ENCODE data around the gene TMEM184B.

TMEM184B gene

GRCh38 chr22:38295863-38296262 lies 23.1 kb upstream of the TMEM184B start:
- H3K27ac ChIP-seq, result no peak overlapping the region
- TF ChIP-seq CTCF (IDR thresholded peaks at IDR 0.05) (no peak), ZFX (IDR thresholded peaks at IDR 0.05; ENCODE audit: borderline replicate concordance) (no peak)

GRCh38 chr22:38295339-38295738 lies 22.5 kb upstream of the TMEM184B start:
- no peak overlapping the region for H3K27ac ChIP-seq
- TF ChIP-seq ZFX (IDR thresholded peaks at IDR 0.05; ENCODE audit: borderline replicate concordance), result no peak
- no peak for TF ChIP-seq CTCF (IDR thresholded peaks at IDR 0.05)

- TF ChIP-seq ZFX (IDR thresholded peaks at IDR 0.05; ENCODE audit: borderline replicate concordance), result no peak
- TF ChIP-seq CTCF (IDR thresholded peaks at IDR 0.05), result no peak
Measured at GRCh38 chr22:38294193-38294592, 21.4 kb upstream of the TMEM184B start.

GRCh38 chr22:38292694-38293093 lies 19.9 kb upstream of the TMEM184B start:
- H3K27ac ChIP-seq, result no peak overlapping the region
- TF ChIP-seq ZFX (IDR thresholded peaks at IDR 0.05; ENCODE audit: borderline replicate concordance), result no peak
- TF ChIP-seq CTCF (IDR thresholded peaks at IDR 0.05), result no peak

More at GRCh38 chr22:38294193-38294592, 21.4 kb upstream of the TMEM184B start:
- no peak overlapping the region for H3K27ac ChIP-seq

- 0 out of 2 replicates have a peak overlapping the region, but pooled peaks have one; percentile 7 for H3K27ac ChIP-seq
Measured at GRCh38 chr22:38291201-38291777, 18.5 kb upstream of the TMEM184B start.

GRCh38 chr22:38290347-38290746 lies 17.5 kb upstream of the TMEM184B start:
- no peak for TF ChIP-seq ZFX (IDR thresholded peaks at IDR 0.05; ENCODE audit: borderline replicate concordance)
- H3K27ac ChIP-seq, result no peak overlapping the region

More at GRCh38 chr22:38291201-38291777, 18.5 kb upstream of the TMEM184B start:
- TF ChIP-seq ZFX (IDR thresholded peaks at IDR 0.05; ENCODE audit: borderline replicate concordance), result no peak
- TF ChIP-seq CTCF (IDR thresholded peaks at IDR 0.05), result no peak

GRCh38 chr22:38289583-38290082 lies 16.8 kb upstream of the TMEM184B start:
- no peak overlapping the region for H3K27ac ChIP-seq
- no peak for TF ChIP-seq CTCF (IDR thresholded peaks at IDR 0.05)
- no peak for TF ChIP-seq ZFX (IDR thresholded peaks at IDR 0.05; ENCODE audit: borderline replicate concordance)
